ENCODE results near the gene OSBPL10.

Gene OSBPL10

DNA sequence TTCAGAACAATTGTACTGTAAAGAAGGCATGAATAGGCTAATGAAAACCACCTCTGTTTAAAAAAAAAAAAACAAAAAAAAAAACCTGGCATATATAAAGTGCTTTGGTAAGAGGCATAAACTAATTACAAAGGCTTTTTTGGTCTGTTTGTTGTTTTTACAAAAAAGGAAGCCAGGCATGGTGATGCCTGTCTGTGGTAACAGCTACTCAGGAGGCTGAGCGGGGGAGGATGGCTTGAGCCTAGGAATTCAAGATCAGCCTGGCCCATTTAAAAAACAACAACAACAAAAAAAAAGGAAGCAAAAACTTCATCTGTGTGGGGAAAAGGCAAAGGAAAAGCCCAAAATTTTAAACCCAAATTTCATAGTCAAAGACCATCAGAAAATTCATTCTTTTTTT lies 47.0 kb downstream of the OSBPL10 start:
- no peak for DNase-seq
- intact Hi-C loops (cut with DNase I), result no loop called here

DNA sequence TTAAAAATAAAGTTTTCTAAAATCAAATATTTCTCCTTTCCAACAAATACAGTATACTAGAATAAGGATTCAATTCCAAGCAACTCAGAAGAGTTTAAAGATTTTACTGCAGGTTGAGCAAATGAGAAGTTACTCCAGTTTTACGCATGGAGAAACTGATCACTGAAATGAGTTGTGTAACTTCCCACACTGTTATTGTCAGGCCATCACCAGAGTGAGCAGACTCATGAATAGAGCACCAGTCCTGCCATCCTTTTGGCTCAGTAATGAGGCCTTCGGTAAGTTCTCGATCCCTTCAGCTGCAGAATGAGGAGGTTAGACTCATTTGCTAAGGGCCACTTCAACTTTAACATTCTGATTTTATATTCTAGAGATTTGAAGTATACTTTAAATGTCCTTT lies 48.1 kb downstream of the OSBPL10 start:
- no peak for DNase-seq
- intact Hi-C loops (cut with DNase I), result no loop called here

DNA sequence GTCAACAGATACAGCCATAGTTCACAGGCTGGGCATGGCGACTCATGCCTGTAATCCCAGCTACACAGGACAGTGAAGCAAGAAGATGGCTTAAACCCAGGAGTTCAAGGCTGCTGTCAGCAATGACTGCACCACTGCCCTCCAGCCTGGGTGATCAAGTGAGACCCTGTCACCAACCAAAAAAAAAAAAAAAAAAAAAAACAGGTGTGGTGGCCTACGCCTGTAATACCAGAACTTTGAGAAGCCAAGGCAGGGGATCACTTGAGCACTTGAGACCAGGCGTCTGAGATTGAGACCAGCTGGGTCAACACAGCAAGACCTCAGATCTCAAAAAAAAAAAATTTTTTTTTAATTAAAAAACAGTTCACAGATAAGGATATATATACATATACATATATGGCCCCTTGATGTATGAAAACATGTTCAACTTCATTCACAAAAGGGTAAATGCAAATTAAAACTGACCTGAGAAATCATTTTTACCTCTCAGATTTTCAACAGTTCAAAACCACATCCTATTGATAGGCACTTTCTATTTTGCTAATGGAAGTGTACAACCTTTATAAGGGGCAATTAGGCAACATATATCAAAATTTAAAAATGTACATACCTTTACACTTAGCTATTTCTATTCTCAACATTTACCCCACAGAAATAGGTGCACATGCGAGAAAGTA lies 51.1 kb downstream of the OSBPL10 start:
- intact Hi-C loops (cut with DNase I), result no loop called here
- DNase-seq, result no peak

DNA sequence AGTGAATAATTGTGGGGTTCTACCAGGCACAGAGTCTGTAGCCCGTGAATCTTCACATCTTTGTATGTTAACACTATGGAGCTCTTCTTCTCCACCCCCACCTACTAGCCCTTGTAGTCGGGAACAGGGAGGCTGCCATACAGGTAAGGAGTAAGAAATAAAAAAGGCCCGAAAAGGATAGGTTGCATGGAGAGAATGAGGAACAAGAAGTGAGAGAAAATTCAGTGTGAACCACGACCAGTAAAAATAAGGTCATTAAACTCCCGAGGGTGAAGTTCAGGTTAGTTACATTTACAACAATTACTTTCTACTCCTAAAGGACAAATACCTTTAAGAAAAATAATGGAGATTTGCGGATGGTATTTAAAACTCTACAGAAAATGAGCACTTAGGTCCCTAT lies 53.3 kb downstream of the OSBPL10 start:
- DNase-seq, result no peak

DNA sequence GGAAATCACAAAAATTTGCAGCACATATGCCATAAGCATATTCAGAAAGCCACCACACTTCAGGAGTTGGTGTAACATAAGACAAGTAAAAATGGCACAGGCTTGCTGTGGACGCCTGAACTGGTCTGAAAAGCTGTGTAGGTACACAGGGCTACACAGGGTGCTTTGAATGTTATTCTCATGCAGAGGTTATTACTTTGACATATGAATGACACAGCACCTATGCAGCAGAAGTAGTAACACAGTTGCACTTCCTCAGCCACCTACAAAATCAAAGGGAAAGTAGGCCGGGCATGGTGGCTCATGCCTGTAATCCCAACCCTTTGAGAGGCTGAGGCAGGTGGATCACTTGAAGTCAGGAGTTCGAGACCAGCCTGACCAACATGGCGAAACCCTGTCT lies 54.5 kb downstream of the OSBPL10 start:
- intact Hi-C loops (cut with DNase I), result no loop called here
- no peak for DNase-seq

More for the DNA sequence above, 53.3 kb downstream of the OSBPL10 start:
- intact Hi-C loops (cut with DNase I), result no loop called here

DNA sequence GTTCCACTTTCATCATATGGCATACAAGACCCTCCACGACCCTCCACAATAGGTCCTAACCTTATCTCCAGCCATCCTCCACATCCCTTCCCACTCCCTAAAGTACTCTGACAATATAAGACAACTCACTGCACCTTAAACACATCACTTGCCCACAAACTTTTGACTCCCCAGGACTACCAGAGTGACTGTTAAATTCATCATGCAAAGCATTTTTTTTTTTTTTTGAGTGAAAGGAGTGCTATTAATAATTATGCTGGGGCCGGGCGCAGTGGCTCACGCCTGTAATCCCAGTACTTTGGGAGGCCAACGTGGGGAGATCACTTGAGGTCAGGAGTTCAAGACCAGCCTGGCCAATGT lies 55.8 kb downstream of the OSBPL10 start:
- no peak for DNase-seq
- intact Hi-C loops (cut with DNase I), result no loop called here

DNA sequence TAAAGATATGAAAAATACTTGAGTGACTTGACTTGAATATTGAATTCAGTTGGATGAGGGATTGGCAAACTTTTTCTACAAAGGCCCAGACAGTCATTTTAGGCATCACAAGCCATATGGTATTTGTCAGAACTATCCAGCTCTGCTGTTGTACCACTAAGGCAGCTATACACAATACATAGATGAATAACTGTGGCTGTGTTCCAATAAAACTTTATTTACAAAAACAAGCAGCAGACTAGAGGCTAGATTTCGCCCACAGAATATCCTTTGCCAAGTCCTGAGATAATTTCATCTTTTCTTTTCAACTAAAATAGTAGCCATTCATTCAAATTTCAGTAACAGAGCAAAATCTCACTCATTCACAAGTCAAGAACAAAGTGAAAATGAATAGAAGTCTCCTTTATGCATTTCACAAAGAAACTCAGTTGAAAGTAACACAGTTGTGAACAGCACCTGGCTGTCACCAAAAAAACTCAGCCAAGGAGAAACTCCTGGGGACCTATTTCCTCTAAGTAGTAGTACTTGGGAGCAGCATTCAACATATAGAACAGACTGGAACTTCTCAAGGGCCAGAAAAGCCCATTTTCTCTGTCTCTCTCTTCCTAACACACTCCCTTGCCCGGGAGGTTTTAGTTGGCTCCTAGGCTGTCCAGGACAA lies 56.3 kb downstream of the OSBPL10 start:
- intact Hi-C loops (cut with DNase I), result no loop called here
- no peak for DNase-seq

DNA sequence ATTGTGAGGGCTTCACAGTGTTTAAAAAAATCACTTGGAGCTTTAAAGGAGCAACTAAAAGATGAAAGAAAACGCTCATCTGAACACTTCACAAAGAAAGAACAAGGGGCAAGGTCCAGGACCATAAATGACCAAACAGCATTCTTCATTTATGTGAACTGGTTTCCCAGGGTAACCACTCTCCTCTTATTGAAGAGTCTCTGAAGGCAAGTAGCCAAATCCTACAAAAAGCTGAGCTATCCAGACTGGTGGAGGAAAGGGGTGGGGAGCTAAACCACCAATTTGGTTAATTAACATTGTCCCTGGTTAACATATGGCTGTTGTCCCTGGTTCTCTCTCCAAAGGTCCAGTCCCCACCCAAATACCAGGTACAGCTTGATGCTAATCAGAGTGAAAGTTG lies 58.1 kb downstream of the OSBPL10 start:
- DNase-seq, result no peak
- intact Hi-C loops (cut with DNase I), result no loop called here

DNA sequence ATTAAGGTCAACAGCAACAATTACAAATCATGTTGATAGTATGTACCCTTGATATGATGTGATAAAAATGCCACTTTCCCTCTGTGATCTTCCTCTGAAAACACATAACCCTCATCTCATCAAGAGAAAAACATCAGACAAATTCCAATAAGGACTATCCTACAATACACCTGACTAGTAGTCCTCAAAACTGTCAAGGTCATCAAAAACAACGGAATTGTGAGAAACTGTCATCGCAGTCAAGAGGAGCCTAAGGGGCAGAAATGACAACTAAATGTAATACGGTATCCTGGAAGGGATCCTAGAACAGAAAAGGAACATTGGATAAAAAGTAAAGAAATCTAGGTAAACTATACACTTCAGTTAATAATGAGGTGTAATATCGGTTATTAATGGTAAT lies 59.2 kb downstream of the OSBPL10 start:
- intact Hi-C loops (cut with DNase I), result no loop called here
- no peak for DNase-seq

DNA sequence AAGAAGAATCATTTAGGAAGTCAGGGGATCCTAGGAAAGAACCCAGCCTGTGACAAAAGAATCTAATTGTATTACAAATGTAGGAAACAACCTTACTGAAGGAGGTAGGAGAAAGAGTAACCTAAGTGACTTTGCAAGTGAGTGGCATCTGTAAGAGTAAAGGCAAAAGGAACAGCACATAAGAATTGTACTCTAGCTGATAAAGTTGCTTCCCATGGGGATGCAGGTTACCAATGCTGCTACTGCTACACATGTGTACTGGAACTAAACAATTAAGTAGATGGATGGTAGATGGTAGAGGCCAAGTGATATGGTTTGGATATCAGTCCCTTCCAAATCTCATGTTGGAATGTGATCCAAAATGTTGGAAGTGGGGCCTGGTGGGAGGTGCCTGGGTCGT lies 60.8 kb downstream of the OSBPL10 start:
- DNase-seq, result no peak
- intact Hi-C loops (cut with DNase I), result no loop called here

DNA sequence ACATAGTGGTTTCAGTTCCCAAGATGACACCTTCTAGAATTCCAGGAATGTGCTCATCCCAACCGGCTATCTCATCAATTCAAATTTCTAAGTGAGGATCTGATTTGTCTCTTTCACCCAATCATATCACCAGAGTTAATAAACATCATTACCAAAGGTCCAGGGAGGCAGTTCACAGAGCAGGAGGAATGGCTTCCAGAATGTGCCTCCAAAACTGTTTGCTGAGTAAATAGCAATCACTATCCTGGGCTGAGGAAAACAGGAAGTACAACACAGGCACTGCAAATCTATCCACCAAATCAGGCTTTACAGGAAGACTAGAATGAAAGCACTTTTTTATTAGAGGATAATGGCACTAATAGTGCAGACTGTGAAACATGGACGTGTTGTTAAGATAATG lies 61.5 kb downstream of the OSBPL10 start:
- intact Hi-C loops (cut with DNase I), result no loop called here
- DNase-seq, result no peak

DNA sequence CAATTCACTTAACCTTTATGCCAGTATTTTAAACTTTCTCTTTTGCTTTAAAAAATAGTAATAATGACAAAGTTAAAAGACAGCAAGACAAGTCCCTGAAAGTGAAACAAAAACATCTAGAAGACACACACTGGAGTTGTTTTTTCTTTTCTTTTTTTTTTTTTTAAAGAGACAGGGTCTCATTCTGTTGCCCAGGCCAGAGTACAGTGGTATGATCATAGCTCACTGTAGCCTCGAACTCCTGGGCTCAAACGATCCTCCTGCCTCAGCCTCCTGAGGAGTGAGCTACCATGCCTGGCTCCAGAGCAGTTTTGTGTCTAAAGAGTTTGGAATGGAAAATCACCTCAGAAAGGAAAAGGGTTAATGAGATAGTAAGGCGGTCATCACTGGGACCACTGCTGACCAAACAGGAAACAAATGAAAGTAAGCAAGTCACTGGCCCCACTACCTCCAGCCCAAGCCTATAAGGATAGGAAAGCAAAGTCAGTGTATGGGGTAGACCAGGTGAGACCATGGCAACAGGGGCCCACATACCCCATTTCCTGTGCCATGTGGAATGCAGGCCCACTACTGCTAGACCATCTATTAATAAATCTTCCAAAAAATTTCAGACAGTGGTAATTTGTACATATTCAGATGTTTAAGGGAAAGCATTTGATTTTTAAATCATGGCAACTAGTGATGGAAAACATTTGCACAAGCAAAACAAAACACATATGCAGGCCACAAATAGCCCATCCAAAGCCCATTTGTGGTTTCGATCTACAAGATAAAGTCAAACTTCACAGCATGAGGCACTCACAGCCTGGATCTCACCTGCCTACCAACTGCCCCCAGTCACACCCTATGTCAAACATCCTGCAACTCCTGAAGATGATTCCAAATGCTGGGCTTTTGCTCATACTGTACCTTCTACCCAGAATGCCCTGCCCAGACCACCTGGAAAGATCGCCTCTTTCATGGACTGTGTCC lies 62.6 kb downstream of the OSBPL10 start:
- intact Hi-C loops (cut with DNase I), result no loop called here
- DNase-seq, result no peak

DNA sequence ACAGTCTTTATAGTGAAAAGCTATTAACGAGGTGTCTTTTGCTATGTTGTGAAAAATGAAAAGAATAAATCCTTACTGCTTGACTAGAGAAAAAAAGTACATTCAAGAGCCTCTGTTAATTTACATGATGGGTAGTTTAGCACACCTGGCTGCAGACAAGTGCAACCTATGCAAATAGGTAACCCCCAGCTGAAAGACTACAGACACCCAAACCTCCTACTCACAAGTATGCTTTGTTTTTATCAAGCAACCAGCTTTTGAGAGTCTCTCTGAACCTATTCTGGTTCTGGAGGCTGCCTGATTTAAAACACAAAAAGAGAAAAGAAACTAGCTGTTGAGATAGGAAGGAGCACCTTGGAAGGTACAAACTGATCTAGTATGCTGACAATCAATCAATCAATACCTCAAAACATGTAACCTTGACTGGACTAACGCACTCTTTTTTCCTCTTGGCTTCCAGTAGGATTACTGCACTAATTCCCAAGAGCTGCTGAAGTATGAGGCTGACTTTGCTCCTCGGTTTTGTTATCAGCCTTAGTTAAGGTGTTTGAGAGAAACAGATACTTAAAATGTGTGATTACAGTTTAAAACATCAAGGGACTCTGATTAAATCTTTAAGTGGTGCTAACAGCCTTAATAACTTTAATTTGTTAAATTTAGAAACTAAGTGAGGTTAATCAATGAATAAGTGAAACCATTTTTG lies 63.6 kb downstream of the OSBPL10 start:
- intact Hi-C loops (cut with DNase I), result no loop called here

DNA sequence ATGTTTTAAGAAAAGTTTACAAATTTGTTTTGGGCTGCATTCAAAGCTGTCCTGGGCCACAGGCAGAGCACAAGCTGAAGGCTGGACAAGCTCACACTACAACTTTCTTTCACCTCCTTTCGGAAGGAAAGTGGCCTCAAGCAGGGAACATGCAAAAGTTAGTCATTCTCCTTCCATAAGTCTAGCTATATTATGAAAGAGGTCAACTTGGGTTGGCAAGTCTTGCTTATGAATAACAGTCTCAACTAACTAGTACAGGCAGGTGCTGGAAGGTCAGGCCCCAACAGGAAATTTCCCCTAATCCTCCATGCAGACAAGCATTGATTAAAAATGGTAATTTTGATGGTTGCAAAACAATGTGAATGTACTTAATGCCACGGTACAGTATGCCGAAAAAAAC lies 69.4 kb downstream of the OSBPL10 start:
- intact Hi-C loops (cut with DNase I), result no loop called here
- DNase-seq, result no peak

More for the DNA sequence above, 63.6 kb downstream of the OSBPL10 start:
- no peak for DNase-seq

DNA sequence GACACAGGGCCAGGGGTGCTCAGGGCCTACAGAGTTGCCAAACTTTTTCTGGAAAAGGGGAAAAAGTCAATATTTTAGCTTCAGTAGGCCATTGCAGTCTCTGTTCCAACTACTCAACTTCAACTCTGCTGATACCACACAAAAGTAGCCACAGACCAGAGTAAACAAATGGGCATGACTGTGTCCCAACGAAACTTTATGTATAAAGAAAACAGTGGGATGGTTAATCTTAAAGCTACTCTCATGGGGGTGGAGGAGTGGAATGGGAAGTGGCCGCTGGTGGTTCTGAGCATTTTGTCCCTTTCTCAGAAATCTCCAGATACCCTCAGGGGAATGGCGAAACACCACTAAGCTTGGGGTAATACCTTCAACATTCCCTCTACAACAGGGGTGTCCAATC lies 69.9 kb downstream of the OSBPL10 start:
- intact Hi-C loops (cut with DNase I), result no loop called here
- DNase-seq, result no peak

DNA sequence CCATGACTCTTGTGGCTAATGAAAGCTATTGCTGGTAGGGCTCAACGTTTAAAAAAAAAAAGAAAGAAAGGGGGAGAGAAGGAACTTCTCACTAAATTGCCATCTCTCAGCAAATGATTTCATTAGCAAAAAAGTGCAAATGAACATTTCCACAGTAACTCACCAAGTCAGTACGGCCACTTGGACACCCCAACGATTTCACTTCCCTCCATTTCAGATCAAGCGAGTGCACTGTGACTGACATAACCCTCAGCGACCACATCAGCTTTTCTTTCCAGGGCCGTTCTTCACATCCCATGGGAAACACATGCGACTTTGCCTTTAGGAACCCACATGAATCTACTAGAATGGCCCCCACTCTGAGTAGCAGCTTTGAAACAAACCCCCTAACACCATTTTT lies 71.6 kb downstream of the OSBPL10 start:
- DNase-seq, result no peak

DNA sequence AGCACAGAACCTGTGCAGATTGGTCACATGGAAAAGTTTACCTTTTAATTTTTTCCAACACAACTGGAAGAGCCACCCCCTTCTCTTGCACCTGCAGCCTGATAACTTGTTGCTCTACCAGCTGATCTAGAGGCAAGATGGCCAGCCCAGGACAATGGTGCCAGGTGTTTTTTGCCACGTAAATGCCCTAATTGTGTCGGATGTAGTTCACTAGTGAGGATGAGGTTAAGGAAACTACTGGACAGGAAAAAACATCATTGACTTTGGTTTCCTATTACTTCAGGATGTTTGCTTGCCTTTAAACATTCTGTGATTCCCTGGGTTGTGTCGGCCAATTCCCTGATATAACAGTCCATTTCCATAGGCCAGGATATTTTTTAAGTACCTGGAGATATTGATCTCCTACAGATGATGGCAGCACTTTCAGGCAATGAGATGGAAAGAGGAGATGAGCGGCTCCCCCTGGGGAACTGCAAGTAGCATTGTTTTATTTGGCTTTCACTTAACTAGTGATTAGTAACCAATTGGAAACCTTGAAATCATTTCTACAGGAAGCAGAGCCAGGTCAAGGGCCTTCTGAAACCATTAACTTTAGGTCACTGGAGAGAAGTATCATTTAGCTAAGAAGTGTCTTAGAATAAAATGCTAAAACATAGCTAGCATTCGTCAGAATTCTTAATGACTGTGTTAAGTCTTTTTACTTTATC lies 72.5 kb downstream of the OSBPL10 start:
- intact Hi-C loops (cut with DNase I), result no loop called here
- no peak for DNase-seq

More for the DNA sequence above, 71.6 kb downstream of the OSBPL10 start:
- intact Hi-C loops (cut with DNase I), result no loop called here

DNA sequence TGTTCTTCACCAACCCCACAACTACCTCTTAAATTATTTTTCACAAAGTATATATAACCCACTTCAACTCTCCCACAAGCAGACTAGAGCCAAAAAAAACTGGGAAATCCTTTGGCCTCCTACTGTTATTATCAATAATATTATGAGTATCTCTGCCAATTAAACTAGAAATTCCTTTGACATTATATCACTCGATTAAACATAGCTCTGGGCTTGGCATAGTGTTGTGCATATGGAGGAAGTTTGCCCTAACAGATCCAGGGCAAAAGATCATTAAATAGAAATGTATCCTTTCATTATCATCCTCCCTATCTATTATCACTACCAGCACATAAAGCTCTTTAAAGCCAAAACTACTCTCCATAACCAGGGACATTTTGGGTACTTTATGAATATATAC lies 74.9 kb downstream of the OSBPL10 start:
- DNase-seq, result no peak
- intact Hi-C loops (cut with DNase I), result no loop called here
